HepG2 (cell line): ENCODE results near the gene MTSS2. TPM values are rescaled to one million over a fixed set of nuclear protein-coding genes. Genes with fewer than 3 reads are reported as not detected.

Source experiments
- CERS6 ChIP-seq: sonication (generic); formaldehyde crosslinking; IDR thresholded peaks from 2 replicates; pipeline ENCODE4 v1.5.0; 2020; ENCODE audit warnings: missing genetic modification reagents
- HNF4G ChIP-seq, 2 experiments: sonication (generic) in 1 of 2; formaldehyde crosslinking in 1 of 2; IDR thresholded peaks; 2 replicates each; pipeline versions ENCODE4 v1.4.0 to v1.6.1; 2011 to 2020; ENCODE audit warnings: borderline replicate concordance in 2 of 2, low read depth in 2 of 2, mild to moderate bottlenecking in 2 of 2, low read length in 1 of 2, missing genetic modification reagents in 1 of 2, moderate library complexity in 1 of 2
- MZF1 ChIP-seq: sonication (generic); formaldehyde crosslinking; IDR thresholded peaks from 2 replicates; pipeline ENCODE4 v1.8.1; 2023; ENCODE audit warnings: mild to moderate bottlenecking, missing genetic modification reagents, borderline replicate concordance
- NFE2L1 ChIP-seq: sonication (generic); formaldehyde crosslinking; IDR thresholded peaks from 2 replicates; pipeline ENCODE4 v1.4.0; 2020; ENCODE audit warnings: missing genetic modification reagents, mild to moderate bottlenecking, borderline replicate concordance
- NONO ChIP-seq, 2 experiments: fragments of 450-650 bp in 1 of 2; sonication (generic) in 1 of 2; formaldehyde crosslinking in 1 of 2; IDR thresholded peaks in 1 of 2; conservative IDR thresholded peaks in 1 of 2; 2 replicates each; pipeline versions ENCODE4 v1.6.1 to v1.8.0; 2017 to 2022; ENCODE audit warnings: mild to moderate bottlenecking in 1 of 2, missing genetic modification reagents in 1 of 2, moderate library complexity in 1 of 2
- PBX2 ChIP-seq: IDR thresholded peaks from 2 replicates; pipeline ENCODE4 v1.6.1; 2016; ENCODE audit warnings: control low read depth
- REPIN1 ChIP-seq: sonication (generic); formaldehyde crosslinking; IDR thresholded peaks from 2 replicates; pipeline ENCODE4 v1.8.0; 2022; ENCODE audit warnings: missing genetic modification reagents, low read depth, mild to moderate bottlenecking, borderline replicate concordance
- SATB2 ChIP-seq: sonication (generic); formaldehyde crosslinking; IDR thresholded peaks from 2 replicates; pipeline ENCODE4 v1.5.0; 2020; ENCODE audit warnings: missing genetic modification reagents
- SP2 ChIP-seq: sonication (generic); formaldehyde crosslinking; IDR thresholded peaks from 2 replicates; pipeline ENCODE4 v1.5.1; 2020; ENCODE audit warnings: mild to moderate bottlenecking, missing genetic modification reagents
- SRSF1 ChIP-seq: fragments of 200-400 bp; formaldehyde crosslinking; optimal IDR thresholded peaks from 2 replicates; pipeline ENCODE3; 2017; ENCODE audit warnings: mild to moderate bottlenecking, low read depth, low read length, moderate library complexity
- XBP1 ChIP-seq: sonication (generic); formaldehyde crosslinking; IDR thresholded peaks from 2 replicates; pipeline ENCODE4 v1.5.0; 2020; ENCODE audit warnings: missing genetic modification reagents
- ZBTB44 ChIP-seq: sonication (generic); formaldehyde crosslinking; IDR thresholded peaks from 2 replicates; pipeline ENCODE4 v1.4.0; 2020; ENCODE audit warnings: missing genetic modification reagents
- ZGPAT ChIP-seq: IDR thresholded peaks from 2 replicates; pipeline ENCODE4 v1.6.1; 2016; ENCODE audit warnings: mild to moderate bottlenecking
- ZNF253 ChIP-seq: sonication (generic); formaldehyde crosslinking; IDR thresholded peaks from 2 replicates; pipeline ENCODE4 v1.8.0; 2022; ENCODE audit warnings: mild to moderate bottlenecking, missing genetic modification reagents, borderline replicate concordance
- ZNF576 ChIP-seq: sonication (generic); formaldehyde crosslinking; IDR thresholded peaks from 2 replicates; pipeline ENCODE4 v1.4.0; 2020; ENCODE audit warnings: mild to moderate bottlenecking, missing genetic modification reagents
- ZNF724P ChIP-seq: sonication (generic); formaldehyde crosslinking; IDR thresholded peaks from 2 replicates; pipeline ENCODE4 v1.8.0; 2022; ENCODE audit warnings: missing genetic modification reagents, borderline replicate concordance
- ZNF773 ChIP-seq: sonication (generic); formaldehyde crosslinking; IDR thresholded peaks from 2 replicates; pipeline ENCODE4 v1.4.0; 2020; ENCODE audit warnings: missing genetic modification reagents, borderline replicate concordance
- polyA plus RNA-seq, 8 experiments: library from polyadenylated mRNA; depleted of rRNA in 3 of 8; stranded (reverse) in 7 of 8; unstranded in 1 of 8; fragments of >200 nt; fragmentation: Illumina TruSeq in 4 of 8; extraction: Trizol in 4 of 8; gene quantifications; 2 replicates each; pipeline versions ENCODE4 v1.2.1 to v1.2.3, GENCODE V29; 2011 to 2016; ENCODE audit warnings: low read depth in 4 of 8, missing spikeins in 1 of 8, mixed read lengths in 1 of 8; ENCODE audit not compliant: insufficient read depth in 1 of 8
- total RNA-seq, 5 experiments: library from RNA; depleted of rRNA; stranded (reverse); fragments of >200 nt; fragmentation: Illumina TruSeq; extraction: Trizol; gene quantifications; 2 replicates each; pipeline ENCODE4 v1.2.3, GENCODE V29; 2016; ENCODE audit warnings: low read depth in 1 of 5
- TF ChIP-seq, protein P1 (sequence below): sonication (generic); formaldehyde crosslinking; IDR thresholded peaks from 2 replicates; pipeline ENCODE4 v1.4.0; 2020; ENCODE audit warnings: mild to moderate bottlenecking, missing genetic modification reagents
- TF ChIP-seq, protein P2 (sequence below): sonication (generic); formaldehyde crosslinking; IDR thresholded peaks from 2 replicates; pipeline ENCODE4 v1.5.0; 2020; ENCODE audit warnings: missing genetic modification reagents

The MTSS2 gene
- total and polyA plus RNA-seq, 2 of the 13 experiments (the other 11 are each of a cell fraction or from before 2014, with no cell fraction given): 132 to 242 TPM

DNA sequence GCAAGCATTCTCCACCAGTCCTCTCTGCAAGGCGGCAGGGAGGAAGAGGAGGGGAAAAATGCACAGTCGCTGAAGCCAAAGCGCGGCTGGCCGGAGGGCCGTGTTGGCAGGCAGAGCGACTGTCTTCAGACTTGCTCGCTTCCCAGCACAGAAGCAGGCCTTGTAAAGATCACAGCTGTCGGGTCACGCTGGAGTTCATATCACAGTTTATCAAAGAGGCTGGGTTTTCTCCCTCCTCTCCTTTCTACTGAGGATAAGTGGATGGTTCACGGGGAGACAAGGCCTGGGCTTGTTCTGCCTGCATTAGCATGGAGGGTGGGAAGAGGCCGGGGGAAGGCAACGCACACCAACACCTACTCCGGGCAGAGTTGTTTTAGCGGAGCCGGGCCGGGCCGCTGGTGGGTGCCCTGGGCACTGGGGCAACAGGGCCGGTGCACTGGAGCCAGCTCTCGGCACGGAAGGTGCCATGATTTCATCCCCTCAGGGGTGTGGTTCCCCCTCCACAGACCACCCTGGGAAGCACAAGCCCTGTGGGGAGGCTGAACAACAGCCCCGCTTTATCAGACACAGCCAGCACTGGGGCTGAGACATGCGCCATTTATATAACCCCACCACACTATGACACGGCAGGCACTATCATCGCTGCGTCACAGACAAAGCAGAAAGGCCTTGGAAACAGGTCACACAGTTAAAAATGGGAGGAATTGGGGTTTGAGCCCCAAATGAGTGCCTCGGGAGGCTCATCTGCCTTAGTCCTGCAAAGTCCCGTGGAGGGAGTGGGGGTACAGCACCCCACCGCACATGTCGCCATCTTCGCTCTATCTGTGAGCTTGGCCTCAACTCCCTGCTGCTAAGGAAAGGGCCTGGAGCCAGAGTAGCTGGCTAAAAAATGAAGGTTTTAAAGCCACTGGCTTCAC is 40.3 kb upstream of the MTSS2 start (continued):
- TF ChIP-seq ZGPAT (no peak), REPIN1 (CRISPR knock-in tag) (0 out of 2 replicates have a peak, but pooled peaks have one; percentile 7), ZNF253 (CRISPR knock-in tag) (peak; percentile 93; the same call in 1 of the 2 replicates), ZNF576 (peak; percentile 77; the same call in 1 of the 2 replicates), ZNF773 (CRISPR knock-in tag) (no peak), HNF4G (IDR thresholded peaks at IDR 0.05; ENCODE audit: borderline replicate concordance, low read depth, low read length) (no peak), HNF4G (CRISPR knock-in tag; IDR thresholded peaks at IDR 0.05; ENCODE audit: borderline replicate concordance, low read depth) (peak; percentile 2; the same call in 1 of the 2 replicates), NONO (IDR thresholded peaks at IDR 0.05) (no peak), NONO (CRISPR knock-in tag; conservative IDR thresholded peaks at IDR 0.05) (no peak), MZF1 (no peak), CERS6 (CRISPR knock-in tag) (no peak), NFE2L1 (CRISPR knock-in tag) (no peak), SATB2 (no peak), PBX2 (CRISPR knock-in tag) (no peak; the same call in 1 of the 2 replicates), SP2 (no peak), SRSF1 (peak; percentile 61), XBP1 (no peak), ZNF724P (CRISPR knock-in tag) (0 out of 2 replicates have a peak, but pooled peaks have one; percentile 57), ZBTB44 (CRISPR knock-in tag) (0 out of 2 replicates have a peak, but pooled peaks have one; percentile 55)
- TF ChIP-seq, protein P1, sequence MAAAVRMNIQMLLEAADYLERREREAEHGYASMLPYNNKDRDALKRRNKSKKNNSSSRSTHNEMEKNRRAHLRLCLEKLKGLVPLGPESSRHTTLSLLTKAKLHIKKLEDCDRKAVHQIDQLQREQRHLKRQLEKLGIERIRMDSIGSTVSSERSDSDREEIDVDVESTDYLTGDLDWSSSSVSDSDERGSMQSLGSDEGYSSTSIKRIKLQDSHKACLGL (CRISPR knock-in tag): peak; percentile 69
- TF ChIP-seq, protein P2, sequence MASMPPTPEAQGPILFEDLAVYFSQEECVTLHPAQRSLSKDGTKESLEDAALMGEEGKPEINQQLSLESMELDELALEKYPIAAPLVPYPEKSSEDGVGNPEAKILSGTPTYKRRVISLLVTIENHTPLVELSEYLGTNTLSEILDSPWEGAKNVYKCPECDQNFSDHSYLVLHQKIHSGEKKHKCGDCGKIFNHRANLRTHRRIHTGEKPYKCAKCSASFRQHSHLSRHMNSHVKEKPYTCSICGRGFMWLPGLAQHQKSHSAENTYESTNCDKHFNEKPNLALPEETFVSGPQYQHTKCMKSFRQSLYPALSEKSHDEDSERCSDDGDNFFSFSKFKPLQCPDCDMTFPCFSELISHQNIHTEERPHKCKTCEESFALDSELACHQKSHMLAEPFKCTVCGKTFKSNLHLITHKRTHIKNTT (CRISPR knock-in tag): no peak
